ENCODE measurements around the gene LRFN3.
"Not testable (repeated sequence)": the region's sequence is repeated elsewhere in the genome, so short reads cannot be mapped to it uniquely, and the experiment has no call there.

The LRFN3 gene

GRCh38 chr19:35973487-35973886 lies 37.3 kb downstream of the LRFN3 start:
- H3K27ac ChIP-seq: no peak overlapping the region
- TF ChIP-seq ZFX (IDR thresholded peaks at IDR 0.05) (no peak), CTCF (conservative IDR thresholded peaks at IDR 0.05) (no peak)

- TF ChIP-seq ZFX (IDR thresholded peaks at IDR 0.05) (no peak), CTCF (conservative IDR thresholded peaks at IDR 0.05) (no peak)
- no peak overlapping the region for H3K27ac ChIP-seq
These were observed 39.5 kb downstream of the LRFN3 start for GRCh38 chr19:35975608-35976214.

- TF ChIP-seq CTCF (conservative IDR thresholded peaks at IDR 0.05) (no peak; the same call in 1 of the 2 replicates), ZFX (IDR thresholded peaks at IDR 0.05) (no peak)
- H3K27ac ChIP-seq: no peak overlapping the region
These were observed 41.5 kb downstream of the LRFN3 start for GRCh38 chr19:35977446-35978222.

GRCh38 chr19:35978271-35978670 lies 42.1 kb downstream of the LRFN3 start:
- H3K27ac ChIP-seq: no peak overlapping the region
- TF ChIP-seq CTCF (conservative IDR thresholded peaks at IDR 0.05) (no peak), ZFX (IDR thresholded peaks at IDR 0.05) (no peak)

GRCh38 chr19:35978832-35979365 lies 42.7 kb downstream of the LRFN3 start:
- H3K27ac ChIP-seq: no peak overlapping the region
- TF ChIP-seq ZFX (IDR thresholded peaks at IDR 0.05): no peak
- TF ChIP-seq CTCF (conservative IDR thresholded peaks at IDR 0.05): no peak

GRCh38 chr19:35980997-35981396 lies 44.8 kb downstream of the LRFN3 start:
- H3K27ac ChIP-seq: not testable (repeated sequence)

GRCh38 chr19:35983177-35983576 lies 47.0 kb downstream of the LRFN3 start:
- no peak overlapping the region for H3K27ac ChIP-seq
- TF ChIP-seq CTCF (conservative IDR thresholded peaks at IDR 0.05) (no peak), ZFX (IDR thresholded peaks at IDR 0.05) (no peak)

Data from C4-2B (cell line).